WTC11 (cell line): ENCODE data around the gene PAXIP1. TPM values are rescaled to one million over a fixed set of nuclear protein-coding genes. Genes with fewer than 3 reads are reported as not detected.

Experiments
- ATAC-seq: fragments of 200-7000 bp; cut with Tn5 transposase; 2 replicates; pipeline ENCODE4 v1.10.0; 2021; ENCODE audit warnings: mild to moderate bottlenecking, moderate library complexity
- CTCF ChIA-PET: fragments of 300-600 bp; sonication (Branson Sonifier 250); formaldehyde crosslinking; loops from one replicate; lab custom pipeline; 2021; ENCODE audit warnings: antibody characterized with exemption; lab: Charles Lee
- POLR2A ChIA-PET: fragments of 350-600 bp; sonication (Branson Sonifier 250); formaldehyde crosslinking; loops from one replicate; lab custom pipeline; 2021; ENCODE audit warnings: antibody characterized with exemption; lab: Charles Lee
- DNase-seq: peaks from one replicate; pipeline ENCODE4 v3.0.0; 2021; ENCODE audit warnings: low spot score
- H3K27ac Mint-ChIP-seq: 2 replicates; pipeline ENCODE4 v1.8.0; 2021; ENCODE audit warnings: mixed read lengths
- H3K27me3 Mint-ChIP-seq: 2 replicates; pipeline ENCODE4 v1.8.0; 2021; ENCODE audit warnings: low read depth, mild to moderate bottlenecking, moderate library complexity, mixed read lengths
- H3K36me3 Mint-ChIP-seq: 2 replicates; pipeline ENCODE4 v1.8.0; 2021; ENCODE audit warnings: mixed read lengths
- H3K4me1 Mint-ChIP-seq: 2 replicates; pipeline ENCODE4 v1.8.0; 2022; ENCODE audit warnings: mixed read lengths
- H3K4me3 Mint-ChIP-seq: 2 replicates; pipeline ENCODE4 v1.8.0; 2021; ENCODE audit warnings: mild to moderate bottlenecking, moderate library complexity, mixed read lengths
- H3K9me3 Mint-ChIP-seq: 2 replicates; pipeline ENCODE4 v1.8.0; 2021; ENCODE audit warnings: mixed read lengths
- FOXK1 ChIP-seq: sonication (generic); formaldehyde crosslinking; IDR thresholded peaks from 2 replicates; pipeline ENCODE4 v1.8.0; 2022; ENCODE audit warnings: mild to moderate bottlenecking, moderate library complexity, missing genetic modification reagents
- MYBL2 ChIP-seq: sonication (generic); formaldehyde crosslinking; IDR thresholded peaks from 2 replicates; pipeline ENCODE4 v1.8.1; 2023; ENCODE audit warnings: mild to moderate bottlenecking, moderate library complexity, missing genetic modification reagents
- NFE2L1 ChIP-seq: sonication (generic); formaldehyde crosslinking; IDR thresholded peaks from 2 replicates; pipeline ENCODE4 v1.8.1; 2023; ENCODE audit warnings: missing genetic modification reagents
- ZNF263 ChIP-seq: sonication (generic); formaldehyde crosslinking; IDR thresholded peaks from 2 replicates; pipeline ENCODE4 v1.8.1; 2022; ENCODE audit warnings: low read depth, mild to moderate bottlenecking, moderate library complexity, missing genetic modification reagents
- ZNF671 ChIP-seq: fragments of 250-450 bp; sonication (Bioruptor Pico); IDR thresholded peaks from 2 replicates; pipeline ENCODE4 v1.8.0; 2021; ENCODE audit warnings: mild to moderate bottlenecking
- total RNA-seq: library from RNA; stranded (reverse); gene quantifications from 3 replicates; pipeline ENCODE4 v1.2.3, GENCODE V29; 2021
- TF ChIP-seq, protein P1 (sequence below): sonication (generic); formaldehyde crosslinking; IDR thresholded peaks from 2 replicates; pipeline ENCODE4 v1.8.0; 2022; ENCODE audit warnings: mild to moderate bottlenecking, missing genetic modification reagents
- TF ChIP-seq, protein P2 (sequence below): sonication (generic); formaldehyde crosslinking; IDR thresholded peaks from 2 replicates; pipeline ENCODE4 v1.8.1; 2023; ENCODE audit warnings: mild to moderate bottlenecking, missing genetic modification reagents, moderate library complexity
- TF ChIP-seq, protein P3 (sequence below): sonication (generic); formaldehyde crosslinking; IDR thresholded peaks from 2 replicates; pipeline ENCODE4 v1.8.0; 2022; ENCODE audit warnings: mild to moderate bottlenecking, missing genetic modification reagents
- TF ChIP-seq, protein P4 (sequence below): sonication (generic); formaldehyde crosslinking; IDR thresholded peaks from 2 replicates; pipeline ENCODE4 v1.8.1; 2022; ENCODE audit warnings: mild to moderate bottlenecking, missing genetic modification reagents, moderate library complexity, borderline replicate concordance
- TF ChIP-seq, protein P5 (sequence below): sonication (generic); formaldehyde crosslinking; IDR thresholded peaks from 2 replicates; pipeline ENCODE4 v1.8.1; 2023; ENCODE audit warnings: mild to moderate bottlenecking, moderate library complexity, missing genetic modification reagents
- TF ChIP-seq, protein P6 (sequence below): sonication (generic); formaldehyde crosslinking; IDR thresholded peaks from 2 replicates; pipeline ENCODE4 v1.8.0; 2022; ENCODE audit warnings: mild to moderate bottlenecking, missing genetic modification reagents
- TF ChIP-seq, protein P7 (sequence below): sonication (generic); formaldehyde crosslinking; conservative IDR thresholded peaks from 2 replicates; pipeline ENCODE4 v1.8.1; 2023; ENCODE audit warnings: mild to moderate bottlenecking, low read depth, missing genetic modification reagents, moderate library complexity

PAXIP1 gene
- total RNA-seq, 1 experiment from 2014 or later, result 34.1 TPM

DNA sequence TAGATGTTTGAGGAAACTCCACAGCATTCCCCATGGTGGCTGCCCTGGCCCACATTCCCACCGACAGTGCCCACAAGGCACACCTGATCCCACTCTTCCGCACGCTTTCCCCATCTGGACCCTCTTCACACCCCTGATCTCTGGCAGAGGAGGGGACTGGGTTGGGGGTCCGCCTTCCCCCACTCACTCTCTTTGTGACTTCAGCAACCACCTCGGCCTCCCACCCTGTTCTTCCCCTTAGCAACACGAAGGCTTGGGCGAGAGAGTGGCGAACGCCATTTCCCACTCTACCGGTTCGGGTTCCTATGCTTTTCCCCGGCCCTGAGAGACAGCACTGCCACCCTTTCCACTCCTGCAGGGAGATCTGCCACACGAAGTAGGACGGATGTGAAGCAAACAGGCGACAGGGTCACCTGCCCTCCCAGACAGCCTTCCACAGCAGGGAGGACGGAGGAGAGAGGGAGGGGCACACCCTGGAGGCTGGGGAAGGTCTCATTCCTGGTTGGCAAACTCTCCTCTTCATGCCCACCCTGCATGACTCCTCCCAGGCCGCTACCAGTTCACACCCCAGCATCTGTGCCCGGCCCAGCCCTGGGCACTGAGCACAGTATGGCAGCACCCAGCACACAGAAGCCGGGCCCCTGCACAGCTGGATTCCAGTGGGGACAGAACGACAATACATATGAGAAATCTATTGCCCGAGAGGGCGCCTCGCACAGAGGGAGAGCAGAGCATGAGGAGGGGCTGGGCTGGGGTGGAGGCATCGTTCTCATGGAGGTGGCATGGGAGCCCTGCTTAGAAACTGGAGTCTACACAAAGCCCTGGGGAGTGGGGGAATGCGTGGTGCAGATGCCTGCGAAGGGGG is 93.5 kb downstream of the PAXIP1 start:
- ATAC-seq (no peak), DNase-seq (no peak)
- TF ChIP-seq, protein P1, sequence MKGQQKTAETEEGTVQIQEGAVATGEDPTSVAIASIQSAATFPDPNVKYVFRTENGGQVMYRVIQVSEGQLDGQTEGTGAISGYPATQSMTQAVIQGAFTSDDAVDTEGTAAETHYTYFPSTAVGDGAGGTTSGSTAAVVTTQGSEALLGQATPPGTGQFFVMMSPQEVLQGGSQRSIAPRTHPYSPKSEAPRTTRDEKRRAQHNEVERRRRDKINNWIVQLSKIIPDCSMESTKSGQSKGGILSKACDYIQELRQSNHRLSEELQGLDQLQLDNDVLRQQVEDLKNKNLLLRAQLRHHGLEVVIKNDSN, result no peak
- TF ChIP-seq ZNF263 (CRISPR knock-in tag) (no peak), FOXK1 (CRISPR knock-in tag) (no peak), ZNF671 (CRISPR knock-in tag) (no peak), NFE2L1 (CRISPR knock-in tag) (no peak), MYBL2 (CRISPR knock-in tag) (no peak)
- TF ChIP-seq, protein P2, sequence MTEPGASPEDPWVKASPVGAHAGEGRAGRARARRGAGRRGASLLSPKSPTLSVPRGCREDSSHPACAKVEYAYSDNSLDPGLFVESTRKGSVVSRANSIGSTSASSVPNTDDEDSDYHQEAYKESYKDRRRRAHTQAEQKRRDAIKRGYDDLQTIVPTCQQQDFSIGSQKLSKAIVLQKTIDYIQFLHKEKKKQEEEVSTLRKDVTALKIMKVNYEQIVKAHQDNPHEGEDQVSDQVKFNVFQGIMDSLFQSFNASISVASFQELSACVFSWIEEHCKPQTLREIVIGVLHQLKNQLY, result no peak
- TF ChIP-seq, protein P3, sequence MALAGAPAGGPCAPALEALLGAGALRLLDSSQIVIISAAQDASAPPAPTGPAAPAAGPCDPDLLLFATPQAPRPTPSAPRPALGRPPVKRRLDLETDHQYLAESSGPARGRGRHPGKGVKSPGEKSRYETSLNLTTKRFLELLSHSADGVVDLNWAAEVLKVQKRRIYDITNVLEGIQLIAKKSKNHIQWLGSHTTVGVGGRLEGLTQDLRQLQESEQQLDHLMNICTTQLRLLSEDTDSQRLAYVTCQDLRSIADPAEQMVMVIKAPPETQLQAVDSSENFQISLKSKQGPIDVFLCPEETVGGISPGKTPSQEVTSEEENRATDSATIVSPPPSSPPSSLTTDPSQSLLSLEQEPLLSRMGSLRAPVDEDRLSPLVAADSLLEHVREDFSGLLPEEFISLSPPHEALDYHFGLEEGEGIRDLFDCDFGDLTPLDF (CRISPR knock-in tag), result no peak
- TF ChIP-seq, protein P4, sequence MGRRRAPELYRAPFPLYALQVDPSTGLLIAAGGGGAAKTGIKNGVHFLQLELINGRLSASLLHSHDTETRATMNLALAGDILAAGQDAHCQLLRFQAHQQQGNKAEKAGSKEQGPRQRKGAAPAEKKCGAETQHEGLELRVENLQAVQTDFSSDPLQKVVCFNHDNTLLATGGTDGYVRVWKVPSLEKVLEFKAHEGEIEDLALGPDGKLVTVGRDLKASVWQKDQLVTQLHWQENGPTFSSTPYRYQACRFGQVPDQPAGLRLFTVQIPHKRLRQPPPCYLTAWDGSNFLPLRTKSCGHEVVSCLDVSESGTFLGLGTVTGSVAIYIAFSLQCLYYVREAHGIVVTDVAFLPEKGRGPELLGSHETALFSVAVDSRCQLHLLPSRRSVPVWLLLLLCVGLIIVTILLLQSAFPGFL, result no peak
- TF ChIP-seq, protein P5, sequence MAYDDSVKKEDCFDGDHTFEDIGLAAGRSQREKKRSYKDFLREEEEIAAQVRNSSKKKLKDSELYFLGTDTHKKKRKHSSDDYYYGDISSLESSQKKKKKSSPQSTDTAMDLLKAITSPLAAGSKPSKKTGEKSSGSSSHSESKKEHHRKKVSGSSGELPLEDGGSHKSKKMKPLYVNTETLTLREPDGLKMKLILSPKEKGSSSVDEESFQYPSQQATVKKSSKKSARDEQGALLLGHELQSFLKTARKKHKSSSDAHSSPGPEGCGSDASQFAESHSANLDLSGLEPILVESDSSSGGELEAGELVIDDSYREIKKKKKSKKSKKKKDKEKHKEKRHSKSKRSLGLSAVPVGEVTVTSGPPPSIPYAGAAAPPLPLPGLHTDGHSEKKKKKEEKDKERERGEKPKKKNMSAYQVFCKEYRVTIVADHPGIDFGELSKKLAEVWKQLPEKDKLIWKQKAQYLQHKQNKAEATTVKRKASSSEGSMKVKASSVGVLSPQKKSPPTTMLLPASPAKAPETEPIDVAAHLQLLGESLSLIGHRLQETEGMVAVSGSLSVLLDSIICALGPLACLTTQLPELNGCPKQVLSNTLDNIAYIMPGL (CRISPR knock-in tag), result no peak
- TF ChIP-seq, protein P6, sequence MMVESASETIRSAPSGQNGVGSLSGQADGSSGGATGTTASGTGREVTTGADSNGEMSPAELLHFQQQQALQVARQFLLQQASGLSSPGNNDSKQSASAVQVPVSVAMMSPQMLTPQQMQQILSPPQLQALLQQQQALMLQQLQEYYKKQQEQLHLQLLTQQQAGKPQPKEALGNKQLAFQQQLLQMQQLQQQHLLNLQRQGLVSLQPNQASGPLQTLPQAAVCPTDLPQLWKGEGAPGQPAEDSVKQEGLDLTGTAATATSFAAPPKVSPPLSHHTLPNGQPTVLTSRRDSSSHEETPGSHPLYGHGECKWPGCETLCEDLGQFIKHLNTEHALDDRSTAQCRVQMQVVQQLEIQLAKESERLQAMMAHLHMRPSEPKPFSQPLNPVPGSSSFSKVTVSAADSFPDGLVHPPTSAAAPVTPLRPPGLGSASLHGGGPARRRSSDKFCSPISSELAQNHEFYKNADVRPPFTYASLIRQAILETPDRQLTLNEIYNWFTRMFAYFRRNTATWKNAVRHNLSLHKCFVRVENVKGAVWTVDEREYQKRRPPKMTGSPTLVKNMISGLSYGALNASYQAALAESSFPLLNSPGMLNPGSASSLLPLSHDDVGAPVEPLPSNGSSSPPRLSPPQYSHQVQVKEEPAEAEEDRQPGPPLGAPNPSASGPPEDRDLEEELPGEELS, result no peak
- TF ChIP-seq, protein P7, sequence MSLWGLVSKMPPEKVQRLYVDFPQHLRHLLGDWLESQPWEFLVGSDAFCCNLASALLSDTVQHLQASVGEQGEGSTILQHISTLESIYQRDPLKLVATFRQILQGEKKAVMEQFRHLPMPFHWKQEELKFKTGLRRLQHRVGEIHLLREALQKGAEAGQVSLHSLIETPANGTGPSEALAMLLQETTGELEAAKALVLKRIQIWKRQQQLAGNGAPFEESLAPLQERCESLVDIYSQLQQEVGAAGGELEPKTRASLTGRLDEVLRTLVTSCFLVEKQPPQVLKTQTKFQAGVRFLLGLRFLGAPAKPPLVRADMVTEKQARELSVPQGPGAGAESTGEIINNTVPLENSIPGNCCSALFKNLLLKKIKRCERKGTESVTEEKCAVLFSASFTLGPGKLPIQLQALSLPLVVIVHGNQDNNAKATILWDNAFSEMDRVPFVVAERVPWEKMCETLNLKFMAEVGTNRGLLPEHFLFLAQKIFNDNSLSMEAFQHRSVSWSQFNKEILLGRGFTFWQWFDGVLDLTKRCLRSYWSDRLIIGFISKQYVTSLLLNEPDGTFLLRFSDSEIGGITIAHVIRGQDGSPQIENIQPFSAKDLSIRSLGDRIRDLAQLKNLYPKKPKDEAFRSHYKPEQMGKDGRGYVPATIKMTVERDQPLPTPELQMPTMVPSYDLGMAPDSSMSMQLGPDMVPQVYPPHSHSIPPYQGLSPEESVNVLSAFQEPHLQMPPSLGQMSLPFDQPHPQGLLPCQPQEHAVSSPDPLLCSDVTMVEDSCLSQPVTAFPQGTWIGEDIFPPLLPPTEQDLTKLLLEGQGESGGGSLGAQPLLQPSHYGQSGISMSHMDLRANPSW (CRISPR knock-in tag), result no peak
- ChIA-PET CTCF (no interaction called here), POLR2A (no interaction called here)
- Mint-ChIP-seq H3K4me3 (no peak overlapping the region), H3K4me1 (peaks cover 4% of the 10 kb centered on the region), H3K9me3 (peaks cover 58% of the 10 kb centered on the region), H3K27me3 (peaks cover 38% of the 10 kb centered on the region), H3K27ac (no peak overlapping the region), H3K36me3 (peaks cover 49% of the 10 kb centered on the region)
